Measurements from ENCODE around the gene SLC25A22. TPM values are rescaled to one million over a fixed set of nuclear protein-coding genes. Genes with fewer than 3 reads are reported as not detected.

Gene SLC25A22
- total and polyA plus RNA-seq, 9 of the 15 experiments (the other 6 are each of a cell fraction or from before 2014, with no cell fraction given), result 0.41 to 55.4 (median 11.4) TPM

- TF ChIP-seq NFRKB (IDR thresholded peaks at IDR 0.05; ENCODE audit: low read depth) (no peak), SIN3B (IDR thresholded peaks at IDR 0.05; ENCODE audit: low read depth) (no peak), ESRRA (IDR thresholded peaks at IDR 0.05; ENCODE audit: borderline replicate concordance, low read depth) (peak; percentile 65), GTF2F1 (IDR thresholded peaks at IDR 0.05; ENCODE audit: low read depth, low read length) (no peak), ZNF398 (CRISPR knock-in tag; IDR thresholded peaks at IDR 0.05) (no peak), SRSF1 (IDR thresholded peaks at IDR 0.05; ENCODE audit: low read depth, low read length) (no peak), GTF3C2 (IDR thresholded peaks at IDR 0.05; ENCODE audit: borderline replicate concordance, extremely low read depth, insufficient read length) (no peak), TFE3 (CRISPR knock-in tag; IDR thresholded peaks at IDR 0.05) (no peak), TAF9B (IDR thresholded peaks at IDR 0.05; ENCODE audit: partially characterized antibody) (no peak), BCL6 (CRISPR knock-in tag; IDR thresholded peaks at IDR 0.05) (no peak), FOXJ3 (CRISPR knock-in tag; IDR thresholded peaks at IDR 0.05) (no peak), TFAP4 (CRISPR knock-in tag; IDR thresholded peaks at IDR 0.05; ENCODE audit: borderline replicate concordance) (peak; percentile 40; the same call in 1 of the 2 replicates), PHF8 (IDR thresholded peaks at IDR 0.05; ENCODE audit: borderline replicate concordance, low read length) (peak; percentile 74; the same call in 1 of the 2 replicates), L3MBTL2 (IDR thresholded peaks at IDR 0.05) (peak; percentile 83), STAG1 (CRISPR knock-in tag; IDR thresholded peaks at IDR 0.05; ENCODE audit: borderline replicate concordance) (no peak), GATAD2B (IDR thresholded peaks at IDR 0.05; ENCODE audit: borderline replicate concordance) (peak; percentile 89), ERF (CRISPR knock-in tag; IDR thresholded peaks at IDR 0.05) (0 out of 2 replicates have a peak, but pooled peaks have one; percentile 38), CGGBP1 (CRISPR knock-in tag; IDR thresholded peaks at IDR 0.05) (no peak), CHD4 (IDR thresholded peaks at IDR 0.05; ENCODE audit: insufficient read depth, insufficient replicate concordance, low read depth, low read length, poor library complexity, severe bottlenecking) (no peak), RAD51 (IDR thresholded peaks at IDR 0.05; ENCODE audit: borderline replicate concordance, low read depth) (no peak)
Observed at GRCh38 chr11:827146-827896, 29.2 kb upstream of the SLC25A22 start (continued).

All from K562 (cell line).